K562 (cell line): ENCODE data around the gene P2RX1. TPM values are rescaled to one million over a fixed set of nuclear protein-coding genes. Genes with fewer than 3 reads are reported as not detected.

ENCODE experiments used
- C11orf30 ChIP-seq: fragments of 450-650 bp; IDR thresholded peaks from 2 replicates; pipeline ENCODE4 v1.6.1; 2016; ENCODE audit warnings: low read depth, mild to moderate bottlenecking
- CHCHD3 ChIP-seq: fragments of 250-450 bp; sonication (Bioruptor Pico); IDR thresholded peaks from 2 replicates; pipeline ENCODE4 v2.1.2; 2022; ENCODE audit warnings: mild to moderate bottlenecking
- ELF2 ChIP-seq: fragments of 250-450 bp; sonication (Bioruptor Pico); IDR thresholded peaks from 2 replicates; pipeline ENCODE4 v1.5.0; 2021; ENCODE audit warnings: mild to moderate bottlenecking
- FOXK2 ChIP-seq, 2 experiments: fragments of 450-650 bp; IDR thresholded peaks in 1 of 2; conservative IDR thresholded peaks in 1 of 2; 2 replicates each; pipeline ENCODE4 v1.6.1; 2016; ENCODE audit warnings: low read depth in 2 of 2, mild to moderate bottlenecking in 1 of 2
- HDAC1 ChIP-seq, 2 experiments: fragments of 450-650 bp; IDR thresholded peaks; 2 replicates each; pipeline ENCODE4 v1.6.1; 2016 to 2017; ENCODE audit warnings: inconsistent platforms in 1 of 2, mild to moderate bottlenecking in 1 of 2, moderate library complexity in 1 of 2
- HMG20B ChIP-seq: fragments of 250-450 bp; sonication (Bioruptor Pico); IDR thresholded peaks from 2 replicates; pipeline ENCODE4 v1.5.0; 2021; ENCODE audit warnings: mild to moderate bottlenecking
- HMGXB4 ChIP-seq: sonication (generic); formaldehyde crosslinking; IDR thresholded peaks from 2 replicates; pipeline ENCODE4 v1.8.1; 2023; ENCODE audit warnings: mild to moderate bottlenecking, missing genetic modification reagents
- HNRNPLL ChIP-seq: fragments of 200-400 bp; formaldehyde crosslinking; IDR thresholded peaks from 2 replicates; pipeline ENCODE4 v1.6.1; 2017; ENCODE audit warnings: low read length, low read depth, mild to moderate bottlenecking; ENCODE audit not compliant: poor library complexity, severe bottlenecking
- HSF4 ChIP-seq: fragments of 250-450 bp; sonication (Bioruptor Pico); IDR thresholded peaks from 2 replicates; pipeline ENCODE4 v2.1.2; 2022; ENCODE audit warnings: mild to moderate bottlenecking, moderate library complexity, borderline replicate concordance
- NUFIP1 ChIP-seq: fragments of 450-650 bp; IDR thresholded peaks from 2 replicates; pipeline ENCODE4 v1.6.1; 2018; ENCODE audit not compliant: partially characterized antibody
- PCBP1 ChIP-seq: fragments of 200-400 bp; formaldehyde crosslinking; IDR thresholded peaks from 2 replicates; pipeline ENCODE4 v1.6.1; 2018; ENCODE audit warnings: mild to moderate bottlenecking, low read depth, low read length; ENCODE audit not compliant: poor library complexity, severe bottlenecking
- SMARCA4 ChIP-seq: fragments of 450-650 bp; IDR thresholded peaks from 2 replicates; pipeline ENCODE4 v1.6.1; 2016
- SNRNP70 ChIP-seq: fragments of 200-400 bp; formaldehyde crosslinking; optimal IDR thresholded peaks from 2 replicates; pipeline ENCODE3; 2017; ENCODE audit warnings: low read depth, low read length
- TARDBP ChIP-seq: fragments of 450-650 bp; IDR thresholded peaks from 2 replicates; pipeline ENCODE4 v1.6.1; 2016
- TCF7 ChIP-seq: sonication (generic); IDR thresholded peaks from 2 replicates; pipeline ENCODE4 v1.6.1; 2016; ENCODE audit warnings: antibody characterized with exemption, borderline replicate concordance
- ZFP30 ChIP-seq: fragments of 250-450 bp; sonication (Bioruptor Pico); IDR thresholded peaks from 2 replicates; pipeline ENCODE4 v1.8.0; 2022; ENCODE audit warnings: moderate library complexity, mild to moderate bottlenecking, inconsistent platforms, borderline replicate concordance
- ZNF121 ChIP-seq: sonication (generic); formaldehyde crosslinking; conservative IDR thresholded peaks from 2 replicates; pipeline ENCODE4 v1.8.0; 2022; ENCODE audit warnings: missing genetic modification reagents
- ZNF124 ChIP-seq: sonication (generic); formaldehyde crosslinking; IDR thresholded peaks from 2 replicates; pipeline ENCODE4 v1.8.1; 2022; ENCODE audit warnings: missing genetic modification reagents
- ZNF253 ChIP-seq: fragments of 250-450 bp; sonication (Bioruptor Pico); conservative IDR thresholded peaks from 2 replicates; pipeline ENCODE4 v1.6.1; 2021; ENCODE audit warnings: mild to moderate bottlenecking
- ZNF347 ChIP-seq: fragments of 450-650 bp; formaldehyde crosslinking; IDR thresholded peaks from 2 replicates; pipeline ENCODE4 v1.4.0; 2020; ENCODE audit warnings: low read depth, mild to moderate bottlenecking, moderate library complexity
- ZZZ3 ChIP-seq: fragments of 450-650 bp; IDR thresholded peaks from 2 replicates; pipeline ENCODE4 v1.6.1; 2016; ENCODE audit warnings: antibody characterized with exemption, mild to moderate bottlenecking, moderate library complexity
- polyA plus RNA-seq, 8 experiments: library from polyadenylated mRNA; depleted of rRNA in 4 of 8; stranded (reverse) in 5 of 8; unstranded in 3 of 8; fragments of >200 nt; fragmentation: Nextera tagmentation in 2 of 8; fragmentation: Illumina TruSeq in 1 of 8; extraction: Ambion mirVana in 2 of 8; extraction: Trizol in 1 of 8; gene quantifications; 2 replicates each; pipeline versions ENCODE4 v1.2.1 to v1.2.3, GENCODE V29; 2011 to 2014; ENCODE audit warnings: inconsistent platforms in 1 of 8, missing spikeins in 1 of 8
- total RNA-seq, 7 experiments: library from RNA; depleted of rRNA in 6 of 7; stranded (reverse); fragments of >200 nt in 6 of 7; fragmentation: Illumina TruSeq in 2 of 7; extraction: Trizol in 2 of 7; gene quantifications; 2 replicates each; pipeline versions ENCODE4 v1.2.1 to v1.2.3, GENCODE V29; 2011 to 2021; ENCODE audit warnings: low replicate concordance in 1 of 7
- TF ChIP-seq, protein P1 (sequence below): fragments of 250-450 bp; sonication (Bioruptor Pico); IDR thresholded peaks from 2 replicates; pipeline ENCODE4 v1.8.0; 2021; ENCODE audit warnings: mild to moderate bottlenecking, moderate library complexity
- TF ChIP-seq, protein P2 (sequence below): fragments of 450-650 bp; IDR thresholded peaks from 2 replicates; pipeline ENCODE4 v1.6.1; 2016; ENCODE audit warnings: missing biosample characterization, missing genetic modification characterization
- TF ChIP-seq, protein P3 (sequence below), 2 experiments: IDR thresholded peaks; 2 replicates each; pipeline ENCODE4 v1.6.1; 2011; ENCODE audit warnings: borderline replicate concordance in 1 of 2, control low read depth in 1 of 2, low read depth in 1 of 2, low read length in 1 of 2, mild to moderate bottlenecking in 1 of 2, mixed read lengths in 1 of 2, moderate library complexity in 1 of 2; ENCODE audit not compliant: insufficient read depth in 1 of 2, insufficient read length in 1 of 2, poor library complexity in 1 of 2, severe bottlenecking in 1 of 2; ENCODE audit errors: extremely low read depth in 1 of 2

Gene P2RX1
- total and polyA plus RNA-seq, 9 of the 15 experiments (the other 6 are each of a cell fraction or from before 2014, with no cell fraction given): 0.27 to 20.3 (median 10.3) TPM

- TF ChIP-seq, protein P1, sequence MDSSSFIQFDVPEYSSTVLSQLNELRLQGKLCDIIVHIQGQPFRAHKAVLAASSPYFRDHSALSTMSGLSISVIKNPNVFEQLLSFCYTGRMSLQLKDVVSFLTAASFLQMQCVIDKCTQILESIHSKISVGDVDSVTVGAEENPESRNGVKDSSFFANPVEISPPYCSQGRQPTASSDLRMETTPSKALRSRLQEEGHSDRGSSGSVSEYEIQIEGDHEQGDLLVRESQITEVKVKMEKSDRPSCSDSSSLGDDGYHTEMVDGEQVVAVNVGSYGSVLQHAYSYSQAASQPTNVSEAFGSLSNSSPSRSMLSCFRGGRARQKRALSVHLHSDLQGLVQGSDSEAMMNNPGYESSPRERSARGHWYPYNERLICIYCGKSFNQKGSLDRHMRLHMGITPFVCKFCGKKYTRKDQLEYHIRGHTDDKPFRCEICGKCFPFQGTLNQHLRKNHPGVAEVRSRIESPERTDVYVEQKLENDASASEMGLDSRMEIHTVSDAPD (CRISPR knock-in tag): no peak
- TF ChIP-seq ZFP30 (CRISPR knock-in tag) (no peak), PCBP1 (peak; percentile 2), ZNF121 (CRISPR knock-in tag) (no peak), HNRNPLL (no peak), NUFIP1 (no peak), CHCHD3 (CRISPR knock-in tag) (no peak), TARDBP (no peak), SMARCA4 (no peak), ZNF124 (no peak), FOXK2 (conservative IDR thresholded peaks at IDR 0.05 in 1 of 2, IDR thresholded peaks at IDR 0.05 in 1 of 2; ENCODE audit: low read depth in 2 of 2) (no peak), SNRNP70 (no peak), ZNF347 (CRISPR knock-in tag) (no peak), HDAC1 (IDR thresholded peaks at IDR 0.05) (peak in 1 of 2 experiments; percentile 87; a peak in 1 of 4 replicates), ELF2 (CRISPR knock-in tag) (no peak), HSF4 (CRISPR knock-in tag) (no peak), TCF7 (no peak), HMG20B (CRISPR knock-in tag) (no peak), HMGXB4 (no peak), ZZZ3 (no peak), C11orf30 (no peak), ZNF253 (CRISPR knock-in tag) (no peak)
- TF ChIP-seq, protein P2, sequence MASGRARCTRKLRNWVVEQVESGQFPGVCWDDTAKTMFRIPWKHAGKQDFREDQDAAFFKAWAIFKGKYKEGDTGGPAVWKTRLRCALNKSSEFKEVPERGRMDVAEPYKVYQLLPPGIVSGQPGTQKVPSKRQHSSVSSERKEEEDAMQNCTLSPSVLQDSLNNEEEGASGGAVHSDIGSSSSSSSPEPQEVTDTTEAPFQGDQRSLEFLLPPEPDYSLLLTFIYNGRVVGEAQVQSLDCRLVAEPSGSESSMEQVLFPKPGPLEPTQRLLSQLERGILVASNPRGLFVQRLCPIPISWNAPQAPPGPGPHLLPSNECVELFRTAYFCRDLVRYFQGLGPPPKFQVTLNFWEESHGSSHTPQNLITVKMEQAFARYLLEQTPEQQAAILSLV (tag): no peak
- TF ChIP-seq, protein P3, sequence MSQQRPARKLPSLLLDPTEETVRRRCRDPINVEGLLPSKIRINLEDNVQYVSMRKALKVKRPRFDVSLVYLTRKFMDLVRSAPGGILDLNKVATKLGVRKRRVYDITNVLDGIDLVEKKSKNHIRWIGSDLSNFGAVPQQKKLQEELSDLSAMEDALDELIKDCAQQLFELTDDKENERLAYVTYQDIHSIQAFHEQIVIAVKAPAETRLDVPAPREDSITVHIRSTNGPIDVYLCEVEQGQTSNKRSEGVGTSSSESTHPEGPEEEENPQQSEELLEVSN (IDR thresholded peaks at IDR 0.05; ENCODE audit: borderline replicate concordance in 1 of 2, extremely low read depth in 1 of 2, insufficient read depth in 1 of 2, insufficient read length in 1 of 2, low read depth in 1 of 2, low read length in 1 of 2, poor library complexity in 1 of 2, severe bottlenecking in 1 of 2): peak; percentile 50 to 66
Measured at GRCh38 chr17:3892095-3892998, 23.9 kb downstream of the P2RX1 start (continued).
